ENCODE results near the gene ARAF.

The ARAF gene

DNA sequence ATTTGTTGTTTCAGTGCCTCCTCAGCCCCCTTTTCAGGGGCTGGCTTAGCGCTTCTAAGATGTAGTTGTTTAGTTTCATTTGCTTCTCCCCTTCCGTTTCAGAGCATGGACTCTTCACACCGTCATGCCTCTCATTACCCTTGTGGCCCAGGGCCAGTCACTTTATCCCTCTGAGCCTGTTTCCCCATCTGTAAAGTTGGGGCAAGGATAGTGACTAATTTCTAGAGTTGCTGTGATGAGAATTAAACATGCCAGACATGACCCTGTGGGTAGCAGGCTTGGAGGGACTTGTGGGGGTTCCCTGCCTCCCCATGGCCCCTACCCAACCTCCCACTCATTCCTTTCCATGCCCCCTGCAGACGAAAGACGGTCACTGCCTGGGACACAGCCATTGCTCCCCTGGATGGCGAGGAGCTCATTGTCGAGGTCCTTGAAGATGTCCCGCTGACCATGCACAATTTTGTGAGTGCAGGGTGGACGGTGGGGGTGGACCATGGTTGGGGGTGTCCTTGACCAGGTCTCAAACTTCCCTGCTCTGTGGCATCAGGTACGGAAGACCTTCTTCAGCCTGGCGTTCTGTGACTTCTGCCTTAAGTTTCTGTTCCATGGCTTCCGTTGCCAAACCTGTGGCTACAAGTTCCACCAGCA is 3.6 kb downstream of the ARAF start:
- no peak for DNase-seq (ENCODE audit: low spot score)

- no peak for DNase-seq (ENCODE audit: low spot score)
These were observed 5.8 kb downstream of the ARAF start for GRCh38 chrX:47566841-47567240.

GRCh38 chrX:47568656-47569295 is 7.8 kb downstream of the ARAF start:
- no peak for DNase-seq (ENCODE audit: low spot score)

DNA sequence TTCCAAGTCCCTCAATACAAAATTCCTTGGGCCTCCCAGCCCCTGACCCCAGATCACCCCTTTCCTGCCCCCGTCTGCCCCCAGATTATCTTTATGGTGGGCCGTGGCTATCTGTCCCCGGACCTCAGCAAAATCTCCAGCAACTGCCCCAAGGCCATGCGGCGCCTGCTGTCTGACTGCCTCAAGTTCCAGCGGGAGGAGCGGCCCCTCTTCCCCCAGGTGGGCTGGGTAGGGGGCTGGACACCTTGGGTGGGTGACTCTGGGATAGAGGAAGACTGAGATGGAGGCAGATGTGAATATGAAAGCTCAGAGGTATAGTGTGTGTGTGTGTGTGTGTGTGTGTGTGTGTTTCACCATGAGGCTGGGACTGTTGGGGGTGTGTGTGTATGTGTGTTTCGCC is 9.8 kb downstream of the ARAF start:
- no peak for DNase-seq (ENCODE audit: low spot score)

DNA sequence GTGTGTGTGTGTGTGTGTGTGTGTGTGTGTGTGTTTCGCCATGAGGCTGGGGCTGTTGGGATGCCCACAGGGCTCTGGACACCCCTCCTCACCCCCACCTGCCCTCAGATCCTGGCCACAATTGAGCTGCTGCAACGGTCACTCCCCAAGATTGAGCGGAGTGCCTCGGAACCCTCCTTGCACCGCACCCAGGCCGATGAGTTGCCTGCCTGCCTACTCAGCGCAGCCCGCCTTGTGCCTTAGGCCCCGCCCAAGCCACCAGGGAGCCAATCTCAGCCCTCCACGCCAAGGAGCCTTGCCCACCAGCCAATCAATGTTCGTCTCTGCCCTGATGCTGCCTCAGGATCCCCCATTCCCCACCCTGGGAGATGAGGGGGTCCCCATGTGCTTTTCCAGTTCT is 10.2 kb downstream of the ARAF start:
- DNase-seq (ENCODE audit: low spot score), result no peak

- no peak for DNase-seq (ENCODE audit: low spot score)
These were observed 10.9 kb downstream of the ARAF start for GRCh38 chrX:47571896-47572295.

DNA sequence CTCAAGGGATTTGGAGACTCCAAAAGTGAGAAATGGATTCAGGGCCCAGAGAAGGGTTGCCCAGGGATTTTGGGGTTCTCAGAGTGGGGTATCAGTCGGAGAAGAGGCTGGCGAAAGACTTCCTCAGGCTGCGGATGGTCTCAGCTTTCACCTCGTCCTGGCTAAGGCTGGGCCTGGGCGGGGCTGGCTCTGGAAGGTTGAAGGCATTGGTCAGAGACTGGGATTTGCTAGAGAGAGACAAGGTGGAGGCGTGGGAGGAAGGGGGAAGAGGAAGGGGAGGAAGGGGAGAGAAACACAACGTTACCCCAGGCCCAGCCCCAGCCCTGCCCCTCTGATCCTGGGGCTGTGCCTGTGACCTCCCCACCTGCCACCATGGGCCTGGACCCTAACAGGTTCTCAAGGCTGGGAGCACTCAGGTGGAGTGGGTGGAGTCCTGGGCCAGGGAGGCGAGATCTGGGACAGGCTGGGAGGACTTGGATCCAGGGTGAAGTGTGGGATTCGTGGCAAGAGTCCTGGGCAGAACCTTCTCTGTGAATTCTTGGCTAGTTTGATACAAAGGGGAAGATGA is 11.9 kb downstream of the ARAF start:
- DNase-seq (ENCODE audit: low spot score), result no peak

DNA sequence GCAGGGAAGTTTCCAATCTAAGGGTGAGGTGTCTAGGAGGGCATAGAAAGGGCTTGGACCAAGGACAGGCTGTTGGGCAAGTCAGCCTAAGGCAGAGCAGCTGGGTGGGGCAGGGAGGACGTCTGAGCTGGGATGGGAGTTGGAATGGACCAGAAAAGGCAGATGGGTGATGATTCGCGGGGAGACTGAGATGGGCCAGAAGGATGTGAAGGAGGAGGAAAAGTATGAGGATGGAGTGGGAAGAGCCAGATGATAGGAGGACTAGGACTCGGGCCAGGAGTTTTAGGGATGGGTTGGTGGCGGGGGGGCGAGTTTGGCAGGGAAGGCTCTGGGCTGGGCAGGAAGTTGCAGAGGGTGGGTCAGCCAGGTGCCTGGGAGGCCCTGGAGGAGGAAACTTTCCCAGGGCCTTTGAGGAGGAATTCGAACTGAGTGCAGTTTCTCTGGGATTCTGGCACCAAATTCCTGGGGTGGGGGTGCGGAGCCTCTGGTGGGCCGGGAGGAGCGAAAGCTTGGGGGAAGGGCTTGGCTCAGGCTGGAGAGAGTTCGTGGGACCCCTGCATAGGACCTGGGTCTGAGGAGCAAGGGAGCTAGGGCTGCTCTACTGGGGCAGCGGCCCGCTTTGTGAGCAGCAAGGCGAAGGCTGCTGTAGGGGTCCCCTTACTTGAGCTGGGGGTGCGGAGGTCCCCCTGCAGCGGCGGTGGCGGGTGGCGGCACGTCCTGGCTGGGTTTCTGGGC is 12.5 kb downstream of the ARAF start:
- peak; percentile 4 for DNase-seq (ENCODE audit: low spot score)

DNA sequence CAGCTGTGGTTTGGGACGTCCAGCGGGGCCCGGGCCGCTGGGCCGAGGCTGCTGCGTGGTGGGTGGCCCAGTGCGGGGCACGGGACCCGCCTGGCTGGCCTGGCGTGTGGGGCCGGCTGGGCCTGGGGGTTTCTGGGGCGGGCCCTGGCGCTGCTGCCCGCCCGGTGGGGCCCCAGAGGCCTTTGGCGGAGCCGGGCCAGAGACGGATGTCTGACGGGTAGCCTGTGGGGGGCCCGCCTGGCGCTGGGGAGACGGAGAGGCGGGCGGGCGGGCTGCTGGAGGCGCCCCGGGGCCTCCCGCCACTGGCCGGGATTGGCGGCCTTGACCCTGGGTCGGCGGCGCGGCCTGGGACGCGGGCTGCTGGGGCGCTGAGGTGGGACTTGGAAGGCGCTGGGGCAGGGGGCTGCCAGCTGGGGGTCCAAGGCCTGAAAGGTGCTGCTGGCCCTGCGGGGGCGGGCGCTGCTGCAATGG is 13.1 kb downstream of the ARAF start:
- no peak for DNase-seq (ENCODE audit: low spot score)

DNA sequence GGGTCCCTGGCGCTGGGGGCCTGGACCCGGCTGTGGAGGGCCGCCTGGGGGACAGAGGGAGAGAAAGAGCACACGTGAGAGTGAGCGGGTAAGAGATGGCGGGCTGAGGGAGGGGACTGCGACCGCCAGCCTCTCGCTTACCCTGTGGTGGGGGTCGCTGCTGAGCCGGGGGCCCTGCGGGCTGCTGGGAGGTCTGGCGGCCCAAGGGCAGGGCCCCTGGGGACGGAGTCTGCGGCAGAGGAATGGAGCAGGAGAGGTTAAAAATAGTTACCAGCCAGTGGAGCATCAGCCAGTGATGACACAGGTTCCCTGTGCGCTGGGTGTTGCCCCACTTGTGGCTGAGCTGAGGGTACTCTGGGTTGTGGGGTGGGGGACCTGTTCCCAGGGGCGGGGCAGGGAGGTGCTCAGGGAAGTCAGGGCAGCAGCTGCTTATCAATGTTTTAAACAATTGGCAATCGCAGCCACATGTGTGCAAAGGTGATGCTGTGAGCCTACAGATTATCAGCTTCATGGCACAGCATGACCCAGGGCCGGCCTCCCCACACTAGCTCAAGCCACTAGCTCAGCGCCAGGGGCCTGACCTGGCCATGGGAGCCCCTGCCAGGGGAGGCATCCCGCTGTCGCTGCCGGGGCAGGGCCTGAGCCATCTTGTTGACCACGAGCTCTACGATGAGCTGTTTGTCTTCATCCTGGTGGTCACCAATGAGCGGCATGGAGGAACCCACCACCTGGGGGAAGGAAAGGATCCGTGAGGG is 13.7 kb downstream of the ARAF start:
- no peak for DNase-seq (ENCODE audit: low spot score)

GRCh38 chrX:47576021-47576898 is 15.3 kb downstream of the ARAF start:
- no peak for DNase-seq (ENCODE audit: low spot score)

DNA sequence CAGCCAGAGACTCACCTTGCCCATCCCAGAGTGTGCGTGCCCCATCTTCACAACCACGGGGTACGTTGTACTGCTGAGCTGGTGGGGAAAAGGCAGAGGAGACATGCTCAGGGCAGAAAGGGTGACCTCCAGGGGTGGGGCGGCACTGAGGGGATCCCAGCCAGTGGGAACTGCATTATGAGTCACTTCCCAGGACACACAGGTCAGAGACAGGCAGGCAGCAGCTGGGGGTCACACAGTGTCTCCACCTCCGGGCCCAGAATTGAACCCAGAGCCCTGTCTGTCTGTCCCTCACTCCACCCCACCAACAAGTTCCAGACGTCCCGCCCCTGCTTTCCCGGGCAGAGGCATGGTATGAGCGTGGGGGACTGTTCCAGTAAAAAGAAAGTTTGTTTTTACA is 16.4 kb downstream of the ARAF start:
- DNase-seq (ENCODE audit: low spot score), result no peak

- DNase-seq (ENCODE audit: low spot score), result no peak
These were observed 16.9 kb downstream of the ARAF start for GRCh38 chrX:47577901-47578300.

DNA sequence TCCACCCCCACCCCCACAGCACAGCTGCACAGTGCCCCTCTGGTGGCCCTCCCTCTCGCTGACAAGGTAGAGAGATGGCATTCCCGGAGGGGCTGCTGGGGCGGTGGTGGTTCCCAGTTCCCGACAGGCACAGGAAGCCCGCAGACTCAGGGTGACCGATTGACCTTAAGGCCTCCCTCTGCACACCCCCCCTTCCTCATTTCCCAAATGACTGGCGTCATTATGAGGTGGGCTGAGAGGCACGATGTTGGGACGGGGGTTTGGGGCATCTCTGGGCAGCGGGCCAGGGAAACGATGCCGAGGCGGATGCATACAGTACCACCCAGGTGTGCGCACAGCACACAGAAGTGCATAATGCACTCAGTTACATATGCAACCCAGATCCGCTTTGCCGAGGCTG is 17.7 kb downstream of the ARAF start:
- DNase-seq (ENCODE audit: low spot score), result no peak

DNA sequence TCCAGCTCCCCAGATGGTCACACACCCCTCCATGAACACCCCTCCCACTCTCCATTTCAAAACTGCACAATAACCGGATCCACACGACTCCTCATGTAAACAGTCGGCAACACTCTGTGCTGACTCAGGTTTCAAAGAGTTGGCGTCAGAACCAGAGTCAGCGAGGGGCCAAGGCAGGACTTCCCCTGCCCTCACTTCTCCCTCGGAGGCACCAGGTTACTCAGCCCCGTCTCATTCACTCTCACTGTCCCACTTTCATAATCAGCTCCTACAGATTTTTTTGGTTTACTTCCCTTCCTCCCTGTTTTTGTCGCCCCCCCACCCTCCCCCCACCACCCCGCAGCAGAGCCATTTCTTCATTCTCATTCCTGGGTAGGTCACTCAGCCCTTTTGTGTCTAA is 18.5 kb downstream of the ARAF start:
- no peak for DNase-seq (ENCODE audit: low spot score)

DNA sequence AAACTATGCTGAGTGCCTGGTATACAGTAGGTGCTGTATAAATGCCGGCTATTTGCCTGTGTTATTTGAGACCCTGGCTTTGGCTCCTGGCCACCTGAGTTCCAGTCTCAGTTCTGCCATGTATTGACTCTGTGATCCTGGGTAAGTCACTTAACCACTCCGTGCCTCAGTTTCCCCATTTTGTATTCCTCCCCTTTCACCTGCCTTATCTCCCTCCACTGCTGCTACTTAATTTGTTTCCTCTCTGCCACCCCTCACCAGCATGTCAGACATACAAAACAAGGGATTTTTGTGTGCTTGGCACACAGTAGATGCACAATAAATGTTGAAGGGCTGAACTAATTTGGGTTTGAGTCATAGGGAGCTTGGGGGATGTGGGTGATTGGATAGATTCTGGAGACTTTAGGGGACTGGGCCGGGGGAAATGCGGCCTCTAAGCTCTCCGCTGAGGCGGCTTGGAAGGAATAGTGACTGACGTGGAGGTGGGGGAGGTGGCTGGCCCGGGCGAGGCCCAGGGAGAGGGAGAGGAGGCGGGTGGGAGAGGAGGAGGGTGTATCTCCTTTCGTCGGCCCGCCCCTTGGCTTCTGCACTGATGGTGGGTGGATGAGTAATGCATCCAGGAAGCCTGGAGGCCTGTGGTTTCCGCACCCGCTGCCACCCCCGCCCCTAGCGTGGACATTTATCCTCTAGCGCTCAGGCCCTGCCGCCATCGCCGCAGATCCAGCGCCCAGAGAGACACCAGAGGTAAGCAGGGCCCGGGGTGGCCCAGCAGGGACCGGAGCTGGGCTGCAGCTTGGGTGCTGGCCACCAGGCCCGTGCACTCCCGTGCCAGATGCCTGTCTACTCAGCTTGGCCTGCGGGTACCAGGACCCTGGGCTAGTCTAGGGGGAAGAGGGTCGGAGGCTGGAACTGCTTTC is 21.0 kb downstream of the ARAF start, which contains the start of gene TIMP1:
Gene TIMP1 (plus strand): TSS at position 706 of the 917 bp plus-strand sequence. CDS start 980 bp downstream, outside the sequence.
- DNase-seq (ENCODE audit: low spot score), result peak; percentile 78

DNA sequence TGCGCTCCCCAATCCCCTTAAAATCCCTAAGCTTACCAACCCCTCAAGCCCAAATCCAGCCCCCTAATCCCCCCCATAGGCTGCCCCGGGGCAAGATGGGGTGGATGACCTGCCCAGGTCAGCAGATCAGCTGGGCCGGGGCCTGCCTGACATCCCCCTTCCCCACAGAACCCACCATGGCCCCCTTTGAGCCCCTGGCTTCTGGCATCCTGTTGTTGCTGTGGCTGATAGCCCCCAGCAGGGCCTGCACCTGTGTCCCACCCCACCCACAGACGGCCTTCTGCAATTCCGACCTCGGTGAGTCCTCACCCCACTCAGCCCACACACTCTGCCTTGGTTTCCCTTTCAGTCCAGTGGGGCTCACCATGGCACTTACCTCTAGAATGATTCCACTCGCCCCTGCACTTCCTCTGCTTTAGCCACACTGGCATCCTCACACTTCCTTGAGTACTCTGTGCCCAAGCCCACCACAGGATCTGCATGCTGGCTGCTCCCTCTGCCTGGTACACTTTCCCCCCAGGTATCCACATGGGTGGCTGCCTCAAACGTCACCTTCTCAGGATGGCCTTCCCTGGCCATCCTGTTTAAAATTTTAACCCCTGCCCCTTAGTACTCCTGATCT is 22.3 kb downstream of the ARAF start:
- DNase-seq (ENCODE audit: low spot score), result no peak

- DNase-seq (ENCODE audit: low spot score), result no peak
These were observed 23.7 kb downstream of the ARAF start for GRCh38 chrX:47584714-47585113.

- no peak for DNase-seq (ENCODE audit: low spot score)
These were observed 24.3 kb downstream of the ARAF start for GRCh38 chrX:47585273-47585672.

All from LoVo (cell line).